Stimulated activated naive CD4-positive, alpha-beta T cell (primary cell): ENCODE data around the gene LTB4R.

Source experiments
- DNase-seq, 6 experiments: peaks; one replicate each; lab custom pipeline; 2025; lab: John Stamatoyannopoulos, UW

The LTB4R gene

DNA sequence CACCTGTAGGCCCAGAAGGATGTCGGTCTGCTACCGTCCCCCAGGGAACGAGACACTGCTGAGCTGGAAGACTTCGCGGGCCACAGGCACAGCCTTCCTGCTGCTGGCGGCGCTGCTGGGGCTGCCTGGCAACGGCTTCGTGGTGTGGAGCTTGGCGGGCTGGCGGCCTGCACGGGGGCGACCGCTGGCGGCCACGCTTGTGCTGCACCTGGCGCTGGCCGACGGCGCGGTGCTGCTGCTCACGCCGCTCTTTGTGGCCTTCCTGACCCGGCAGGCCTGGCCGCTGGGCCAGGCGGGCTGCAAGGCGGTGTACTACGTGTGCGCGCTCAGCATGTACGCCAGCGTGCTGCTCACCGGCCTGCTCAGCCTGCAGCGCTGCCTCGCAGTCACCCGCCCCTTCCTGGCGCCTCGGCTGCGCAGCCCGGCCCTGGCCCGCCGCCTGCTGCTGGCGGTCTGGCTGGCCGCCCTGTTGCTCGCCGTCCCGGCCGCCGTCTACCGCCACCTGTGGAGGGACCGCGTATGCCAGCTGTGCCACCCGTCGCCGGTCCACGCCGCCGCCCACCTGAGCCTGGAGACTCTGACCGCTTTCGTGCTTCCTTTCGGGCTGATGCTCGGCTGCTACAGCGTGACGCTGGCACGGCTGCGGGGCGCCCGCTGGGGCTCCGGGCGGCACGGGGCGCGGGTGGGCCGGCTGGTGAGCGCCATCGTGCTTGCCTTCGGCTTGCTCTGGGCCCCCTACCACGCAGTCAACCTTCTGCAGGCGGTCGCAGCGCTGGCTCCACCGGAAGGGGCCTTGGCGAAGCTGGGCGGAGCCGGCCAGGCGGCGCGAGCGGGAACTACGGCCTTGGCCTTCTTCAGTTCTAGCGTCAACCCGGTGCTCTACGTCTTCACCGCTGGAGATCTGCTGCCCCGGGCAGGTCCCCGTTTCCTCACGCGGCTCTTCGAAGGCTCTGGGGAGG lies at the start of gene LTB4R:
Gene LTB4R, plus strand, starts transcription at position 857 of the 959 bp plus-strand sequence. CDS start 4,150 bp downstream, outside the sequence.
- peak; percentile 53 to 81 (median 63) for DNase-seq

- no peak for DNase-seq
These were observed 49.4 kb upstream of the LTB4R start for GRCh38 chr14:24261969-24262327.

DNA sequence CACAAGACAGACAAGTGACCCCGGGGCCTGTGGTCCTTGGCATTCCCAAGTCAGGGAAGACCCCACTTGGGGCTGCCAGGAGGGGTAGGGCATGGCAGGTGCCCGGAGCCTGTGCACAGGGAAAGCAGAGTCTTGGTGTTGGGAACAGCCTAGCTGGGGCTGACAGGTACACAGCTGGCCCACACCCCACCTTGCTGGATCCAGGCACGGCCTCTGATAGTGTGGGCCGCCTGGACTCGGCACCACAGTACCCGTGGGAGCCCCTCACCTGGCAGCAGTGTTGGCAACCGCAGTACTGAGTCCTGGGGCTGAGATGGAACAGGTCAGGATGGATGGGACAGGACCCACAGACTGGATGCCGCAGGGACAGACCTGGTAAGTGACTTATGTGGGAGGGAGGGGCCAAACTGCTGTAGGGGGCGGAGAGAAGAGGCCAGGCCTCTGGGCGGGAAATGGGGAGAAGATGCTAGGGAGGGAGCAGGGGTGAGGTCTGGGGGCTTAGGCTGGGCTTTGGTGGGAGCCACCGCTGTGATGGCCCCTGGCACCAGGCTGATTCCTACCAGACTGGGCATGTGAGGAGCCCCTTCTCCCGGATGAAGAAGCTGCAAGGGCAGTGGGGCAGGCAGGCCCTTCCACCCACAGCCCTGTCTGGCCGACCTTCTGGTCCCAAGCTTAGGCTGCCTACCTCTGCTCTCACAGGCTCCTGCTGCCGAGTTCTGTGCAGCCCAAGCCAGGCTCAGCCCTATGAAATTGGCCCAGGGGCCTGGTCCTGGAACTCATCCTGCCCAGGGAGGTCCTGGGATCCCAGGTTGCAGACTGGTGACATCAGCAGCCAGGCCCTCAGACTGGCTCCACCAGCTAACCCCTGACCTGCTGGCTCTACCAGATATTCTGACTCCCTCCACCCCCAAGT lies 48.2 kb upstream of the LTB4R start, which contains the start of gene TGM1:
Gene TGM1, minus strand, starts transcription at position 357 of the 913 bp plus-strand sequence. CDS start 825 bp downstream, outside the sequence.
- no peak for DNase-seq

DNA sequence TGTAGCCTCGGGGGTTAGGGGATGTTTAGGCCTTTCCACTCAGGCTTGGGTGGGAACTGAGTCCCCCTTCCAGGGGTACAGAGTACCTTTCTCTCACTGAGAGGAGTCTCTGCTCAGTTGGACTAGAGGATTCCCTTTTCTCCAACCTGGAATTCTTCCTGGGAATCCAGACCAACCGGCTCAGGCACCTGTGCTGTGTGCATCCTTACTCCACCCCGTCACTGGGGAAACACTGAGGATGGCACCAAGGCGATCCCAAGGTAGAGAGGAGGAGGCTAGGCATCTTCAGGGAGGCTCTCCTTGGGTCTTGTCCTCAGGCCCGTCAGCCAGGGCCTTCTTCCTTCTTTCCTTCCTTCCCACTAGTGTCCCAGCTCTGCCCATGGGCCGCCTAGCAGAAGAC lies 47.5 kb upstream of the LTB4R start:
- DNase-seq, result no peak

DNA sequence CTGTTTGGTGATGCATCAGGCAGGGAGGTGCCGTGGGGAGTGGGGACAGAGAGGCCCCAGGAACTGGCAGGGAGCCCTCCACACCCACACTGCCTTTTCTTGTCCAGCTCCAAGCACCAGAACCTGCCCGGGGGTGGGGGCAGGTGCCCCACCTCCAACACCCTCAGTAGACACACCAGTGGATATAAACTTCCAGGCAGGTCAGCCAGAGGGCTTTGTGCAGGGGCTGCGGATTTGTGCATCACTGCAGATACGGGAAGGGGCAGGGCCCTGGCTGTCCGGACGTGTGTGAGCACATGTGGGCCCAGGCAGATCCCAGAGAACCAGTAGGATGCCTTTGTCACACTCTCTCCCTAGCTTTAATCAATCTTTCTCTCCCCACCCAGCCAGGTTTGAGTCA lies 47.0 kb upstream of the LTB4R start:
- no peak for DNase-seq

DNA sequence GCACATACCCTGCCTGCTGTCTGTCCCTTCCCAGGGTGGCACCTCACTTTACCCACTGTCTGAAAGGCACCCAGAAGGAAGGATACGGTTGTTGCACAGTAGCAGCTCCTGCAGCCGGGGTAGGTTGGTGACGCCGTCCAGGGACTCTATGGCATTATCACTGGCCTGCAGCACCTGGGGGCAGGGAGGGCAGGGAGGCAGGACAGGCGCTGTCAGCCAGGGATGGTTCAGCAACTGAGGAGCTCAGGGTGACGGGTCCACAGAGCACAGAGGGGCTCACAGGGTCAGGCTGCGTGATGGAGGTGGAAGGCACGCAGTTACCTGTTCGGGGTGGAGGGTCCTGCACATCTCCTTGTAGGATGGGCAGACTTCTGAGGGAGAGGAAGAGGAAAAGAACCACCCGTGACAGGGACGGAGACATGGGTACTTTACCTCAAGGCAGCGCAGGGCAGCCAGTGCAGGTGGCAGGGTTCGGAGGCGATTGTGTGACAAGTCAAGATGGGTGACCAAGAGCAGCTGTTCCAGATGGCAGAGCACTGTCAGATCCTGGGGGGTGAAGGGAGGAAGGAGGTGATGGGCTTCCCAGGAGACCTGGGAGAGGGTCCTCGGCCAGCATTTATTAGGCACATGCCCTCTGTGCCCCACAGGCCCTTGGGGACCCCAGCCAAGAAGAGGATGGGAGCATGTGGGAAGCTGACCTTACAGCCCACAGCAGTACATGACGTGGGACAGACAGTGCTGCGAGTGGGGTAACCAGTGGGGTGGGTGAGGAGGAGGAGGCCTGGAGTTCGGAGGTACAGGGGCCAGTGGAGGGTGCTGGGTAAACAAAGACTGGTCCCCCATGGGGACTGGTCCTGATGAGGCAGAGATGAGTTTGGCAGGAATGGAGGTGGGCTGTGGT lies 44.7 kb upstream of the LTB4R start:
- no peak for DNase-seq

- no peak for DNase-seq
These were observed 43.8 kb upstream of the LTB4R start for GRCh38 chr14:24267516-24267915.

DNA sequence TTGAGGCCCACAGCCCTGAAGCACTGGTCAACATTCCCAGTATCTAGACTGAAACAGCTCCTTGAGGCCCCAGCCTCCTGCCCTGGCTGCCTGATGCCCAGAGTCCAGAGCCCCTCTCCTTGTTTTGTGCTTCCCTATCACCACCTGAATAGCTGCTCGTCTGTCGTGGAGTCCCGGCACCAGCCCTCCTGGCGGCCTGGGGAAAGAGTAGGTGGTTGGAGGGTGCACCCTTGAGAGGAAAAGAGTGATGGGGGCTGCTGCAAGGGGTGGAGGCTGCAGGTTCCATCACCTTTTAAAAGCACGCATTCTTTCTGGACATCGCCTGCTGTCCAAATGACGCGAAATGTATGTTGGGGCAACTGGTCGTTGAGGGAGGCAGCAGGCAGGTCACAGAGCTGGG lies 43.1 kb upstream of the LTB4R start:
- DNase-seq, result no peak

DNA sequence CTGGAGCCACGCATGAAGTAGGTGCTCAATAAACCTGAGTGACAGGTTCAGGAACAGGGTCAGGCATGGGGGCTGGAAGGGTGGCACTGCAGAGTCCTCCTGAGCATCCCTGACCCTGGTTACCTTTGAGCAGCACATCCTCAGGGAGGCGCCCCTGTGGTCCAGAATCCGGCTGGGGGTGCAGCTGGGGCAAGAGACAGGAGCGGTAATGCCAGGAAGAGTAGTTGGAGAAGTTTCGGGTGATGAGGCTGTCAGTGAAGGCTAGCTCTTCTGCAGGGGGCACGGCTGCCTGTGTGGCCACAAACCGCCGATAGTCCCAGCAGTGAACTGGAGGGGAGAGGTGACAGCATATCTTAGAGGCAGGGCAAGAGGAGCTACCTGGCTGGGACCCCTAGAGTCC lies 41.9 kb upstream of the LTB4R start:
- no peak for DNase-seq

DNA sequence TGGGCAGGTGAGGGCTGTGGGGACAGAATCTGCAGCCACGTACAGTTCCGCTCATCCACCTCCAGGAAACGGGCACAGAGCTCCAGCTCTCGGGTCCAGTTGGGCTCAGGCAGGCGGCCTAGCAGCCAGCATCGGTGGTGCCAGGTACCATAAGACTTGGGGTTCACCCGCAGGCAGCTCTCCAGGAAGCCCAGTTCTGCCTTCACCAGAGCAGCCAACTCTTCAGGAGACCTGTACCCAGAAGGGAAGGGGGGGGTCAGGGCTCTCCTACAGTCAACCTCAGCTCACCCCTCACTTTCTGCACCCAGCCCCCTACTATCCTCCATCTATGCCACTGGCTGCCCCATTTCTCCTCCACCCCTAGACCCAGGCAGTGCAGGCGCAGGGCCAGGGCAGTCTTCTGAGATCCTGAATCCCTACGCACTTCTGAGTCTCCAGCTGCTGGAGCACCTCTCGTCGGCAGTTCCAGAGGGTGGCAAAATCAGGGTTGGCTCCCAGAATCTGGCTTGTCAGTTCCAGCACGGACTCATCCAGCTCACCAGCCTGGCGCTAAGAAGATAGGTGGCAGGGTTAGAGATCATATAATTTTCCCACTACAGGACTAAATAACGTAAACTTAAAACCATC lies 41.3 kb upstream of the LTB4R start:
- no peak for DNase-seq

DNA sequence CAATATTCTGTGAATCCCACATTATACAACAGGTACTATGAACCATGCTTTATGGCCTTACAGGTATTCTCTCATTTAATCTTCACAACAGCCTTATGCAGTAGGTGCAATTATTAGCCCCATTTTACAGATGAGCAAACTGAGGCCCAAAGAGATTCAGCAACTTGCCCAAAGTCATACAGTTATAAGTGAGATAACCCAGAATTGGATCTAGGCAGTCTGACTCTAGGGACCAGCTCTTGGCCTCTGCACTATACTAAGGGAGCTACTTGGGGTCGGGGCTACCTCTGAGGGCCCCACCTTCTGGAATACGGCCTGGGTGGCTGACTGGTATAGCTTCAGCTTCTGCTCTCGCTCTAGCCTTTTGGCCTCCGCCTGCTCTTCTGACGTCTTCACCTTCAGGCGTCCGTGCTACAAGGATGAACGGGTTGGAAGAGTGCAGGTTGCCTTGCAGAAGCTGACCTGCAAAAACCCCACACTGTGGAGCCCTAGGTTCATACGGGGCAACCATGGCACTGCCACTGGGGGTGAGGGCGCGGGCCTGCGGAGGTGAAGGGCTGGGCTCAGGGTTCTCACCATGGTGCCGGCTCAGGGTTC lies 40.7 kb upstream of the LTB4R start:
- no peak for DNase-seq

DNA sequence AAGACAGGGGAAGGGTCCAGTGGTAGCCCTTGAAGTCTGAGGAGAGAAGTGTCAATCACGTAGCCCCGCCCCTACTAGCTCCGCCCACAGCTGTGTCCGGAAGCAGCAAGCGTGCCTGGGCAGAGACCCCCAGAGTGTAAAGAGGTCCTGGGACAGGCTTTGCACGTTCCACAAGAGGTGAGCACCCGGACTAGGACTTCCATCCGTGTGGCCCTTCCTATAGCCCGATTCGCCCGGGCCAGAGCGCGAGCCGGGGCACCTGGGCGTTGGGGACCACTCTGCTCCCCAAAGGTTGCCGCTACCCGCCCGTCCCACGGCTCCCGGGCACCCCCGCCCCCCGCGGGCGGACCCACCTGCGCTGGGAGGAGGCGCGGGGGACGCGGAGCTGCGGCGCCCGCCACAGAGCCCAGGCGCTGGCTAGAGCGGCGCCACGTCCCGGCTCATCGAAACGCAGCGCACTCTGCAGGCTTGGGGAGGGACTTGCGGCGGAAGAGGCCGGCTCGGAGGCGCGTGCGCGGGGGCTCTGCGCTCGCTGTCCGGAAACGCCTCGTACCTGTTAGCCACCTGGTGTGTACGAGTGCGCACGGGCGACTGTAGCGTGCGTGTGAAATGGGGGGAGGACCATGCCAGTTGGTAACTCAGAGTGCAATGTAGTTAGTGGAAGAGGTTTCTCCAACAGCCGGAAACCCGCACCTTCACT lies 40.0 kb upstream of the LTB4R start, which contains the start of gene RABGGTA:
Gene RABGGTA, minus strand, starts transcription at position 464 of the 700 bp plus-strand sequence. CDS start 482 bp downstream, outside the sequence.
- peak; percentile 84 to 96 (median 92) for DNase-seq

DNA sequence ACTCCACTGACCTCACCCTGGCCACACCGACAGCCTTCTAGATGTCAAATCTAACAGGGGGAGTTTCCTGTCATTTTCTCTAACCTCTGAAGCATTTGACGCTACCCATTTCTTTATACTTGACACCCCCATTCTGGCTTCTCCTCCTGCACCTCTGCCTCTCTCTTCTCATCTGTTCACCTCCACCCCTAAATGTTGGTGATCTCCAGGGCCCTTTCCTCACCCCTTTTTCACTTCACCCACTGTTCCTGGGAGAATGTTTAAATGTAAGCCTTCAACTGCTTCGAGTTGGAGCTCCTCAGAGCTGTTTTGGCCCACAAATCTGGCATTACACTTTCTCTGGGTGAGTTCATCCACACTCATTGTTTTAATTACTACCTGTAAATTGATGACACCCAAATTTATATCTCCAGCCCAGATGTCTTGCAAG lies 39.5 kb upstream of the LTB4R start:
- DNase-seq, result no peak

- DNase-seq, result no peak
These were observed 38.8 kb upstream of the LTB4R start for GRCh38 chr14:24272467-24272866.

DNA sequence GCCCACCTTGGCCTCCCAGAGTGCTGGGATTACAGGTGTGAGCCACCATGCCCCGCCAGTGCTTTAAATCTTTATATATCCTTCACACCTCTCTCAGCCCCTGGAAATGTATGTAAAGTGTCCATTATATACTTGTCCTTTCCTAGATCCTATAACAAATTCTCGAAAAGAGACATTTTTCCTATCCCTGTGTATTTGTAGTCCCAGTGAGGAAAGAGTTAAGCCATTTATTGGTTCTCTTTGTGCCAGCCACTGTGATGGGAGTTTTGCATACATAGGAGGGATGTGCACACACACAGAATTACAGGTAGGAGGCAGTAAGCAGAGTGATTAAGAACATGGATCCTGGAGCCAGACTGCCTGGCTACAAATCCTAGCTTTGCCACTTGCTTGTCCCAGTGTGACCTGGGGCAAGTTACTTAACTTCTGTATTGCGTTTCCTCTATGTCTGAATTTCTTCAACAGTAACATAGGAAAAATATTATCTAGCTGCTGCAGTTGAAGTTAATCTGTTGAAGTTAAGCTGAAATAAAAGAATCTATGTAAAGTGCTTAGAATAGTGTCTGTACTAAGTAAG lies 37.8 kb upstream of the LTB4R start:
- no peak for DNase-seq

GRCh38 chr14:24274101-24274543 lies 37.2 kb upstream of the LTB4R start:
- peak in 5 of 6 experiments; percentile 12 to 67 (median 59) for DNase-seq

DNA sequence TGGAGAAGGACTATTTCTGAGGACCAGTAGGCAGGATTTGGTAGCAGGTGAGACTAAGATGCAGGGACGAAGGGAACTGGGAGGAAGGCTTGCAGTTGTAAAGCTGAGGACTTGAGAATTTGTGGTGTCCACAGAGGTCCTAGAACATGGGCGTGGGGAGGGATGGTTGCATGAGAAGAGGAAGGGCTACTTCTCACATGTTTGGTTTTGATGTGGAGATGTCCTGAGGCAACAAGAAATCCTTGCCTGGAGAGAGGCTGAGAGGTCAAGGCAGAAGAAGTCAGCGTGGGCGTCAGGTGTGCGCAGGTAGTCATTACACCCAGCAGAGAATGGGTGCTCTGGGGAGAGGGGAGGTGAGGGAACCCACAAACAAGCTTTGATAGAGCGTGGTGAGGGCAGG lies 34.2 kb upstream of the LTB4R start:
- DNase-seq, result no peak

DNA sequence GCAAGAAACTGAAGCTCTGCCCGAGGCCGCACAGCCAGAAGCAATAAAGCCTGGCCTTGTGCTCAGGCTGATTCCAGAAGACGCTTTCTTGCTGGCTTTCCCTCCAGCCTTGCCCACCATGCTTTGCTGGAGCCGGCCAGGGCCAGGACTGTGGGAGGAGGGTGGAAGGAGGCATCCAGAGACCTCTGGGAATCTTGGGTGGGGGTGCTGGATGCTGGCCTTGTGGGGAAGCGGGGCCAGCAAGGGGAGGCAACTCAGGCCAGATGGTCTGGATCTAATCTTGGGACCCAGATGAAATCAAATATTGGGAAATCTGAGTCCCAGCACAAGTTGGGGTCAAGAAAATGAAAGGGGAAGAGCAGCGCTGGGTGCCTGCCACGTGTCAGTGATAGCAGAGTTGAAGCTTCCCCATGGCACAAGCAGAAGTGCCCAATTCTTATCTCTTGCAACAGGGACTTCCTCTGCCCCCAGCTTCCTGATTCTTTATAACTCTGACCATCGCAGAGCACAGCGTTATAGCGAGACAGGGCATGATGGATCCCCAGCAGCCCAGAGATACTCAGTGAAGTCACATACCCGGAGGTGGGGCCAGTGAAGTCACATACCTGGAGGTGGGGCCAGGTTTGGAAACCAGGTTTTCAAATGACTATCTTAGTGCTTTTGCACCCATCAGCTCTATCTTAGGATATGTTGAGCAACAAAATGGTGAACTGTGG lies 33.5 kb upstream of the LTB4R start:
- no peak for DNase-seq

DNA sequence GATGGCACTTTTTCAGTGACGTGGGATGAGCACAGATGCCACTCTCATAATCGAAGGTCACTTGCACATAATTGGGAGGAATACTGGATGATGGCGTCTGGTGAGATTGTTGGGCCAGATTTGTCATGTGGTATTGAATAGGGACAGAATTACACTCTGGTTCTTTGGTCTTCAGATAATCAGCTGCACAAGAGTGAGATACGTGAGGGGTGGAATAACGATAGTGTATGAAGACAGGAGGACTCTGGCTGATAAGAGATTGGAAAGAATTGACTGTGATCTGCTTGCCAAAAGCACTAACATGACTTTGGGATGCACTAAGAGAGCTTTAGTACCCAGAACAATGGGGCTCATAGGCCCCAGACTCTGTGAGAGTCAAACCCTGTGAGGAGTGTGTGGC lies 32.9 kb upstream of the LTB4R start:
- DNase-seq, result no peak
